H1 (cell line): Measurements from ENCODE around the gene SIAH3. TPM values are rescaled to one million over a fixed set of nuclear protein-coding genes. Genes with fewer than 3 reads are reported as not detected.

Experiments used
- CBX5 ChIP-seq: fragments of 300-800, 300-1000 bp; sonication (generic); IDR thresholded peaks from 2 replicates; pipeline ENCODE4 v1.7.1; 2016; ENCODE audit warnings: antibody characterized with exemption, low read length, low read depth
- CHD1 ChIP-seq: IDR thresholded peaks from 2 replicates; pipeline ENCODE4 v1.6.1; 2012; ENCODE audit warnings: low read depth, low read length, improper control_type of control experiment
- CTCF ChIP-seq, 3 experiments: IDR thresholded peaks; 1 replicate in 2 of 3; 2 replicates in 1 of 3; pipeline versions ENCODE4 v1.5.1 to v1.6.1; 2011; ENCODE audit warnings: low read length in 3 of 3, mild to moderate bottlenecking in 3 of 3, inconsistent platforms in 2 of 3, low read depth in 1 of 3, moderate library complexity in 1 of 3; ENCODE audit not compliant: insufficient read depth in 1 of 3; ENCODE audit errors: control extremely low read depth in 1 of 3
- FOSL1 ChIP-seq: IDR thresholded peaks from 2 replicates; pipeline ENCODE4 v1.6.1; 2011; ENCODE audit warnings: mild to moderate bottlenecking, low read depth, low read length, moderate library complexity; ENCODE audit not compliant: insufficient read depth
- polyA plus RNA-seq, 7 experiments: library from polyadenylated mRNA; depleted of rRNA in 3 of 7; stranded (reverse) in 5 of 7; unstranded in 2 of 7; fragments of >200 nt in 5 of 7; fragments of 200-250 nt in 2 of 7; gene quantifications; 1 replicate in 5 of 7; 2 replicates in 1 of 7; 4 replicates in 1 of 7; pipeline versions ENCODE4 v1.2.1 to v1.2.3, GENCODE V29; 2011 to 2013; ENCODE audit warnings: missing spikeins in 2 of 7, mixed read lengths in 2 of 7
- total RNA-seq: library from RNA; stranded (reverse); fragmentation: NEBNext Ultra II Directional; extraction: Animal tissue kit (Norgen Biotek cat#: 25700); gene quantifications from 2 replicates; pipeline ENCODE4 v1.2.1, GENCODE V29; 2021

The SIAH3 gene
- total and polyA plus RNA-seq, 2 of the 8 experiments (the other 6 are each of a cell fraction or from before 2014, with no cell fraction given) = 0.15 to 0.17 TPM

- no peak for TF ChIP-seq CTCF (IDR thresholded peaks at IDR 0.05; ENCODE audit: control extremely low read depth in 1 of 3, insufficient read depth in 1 of 3, low read depth in 1 of 3, low read length in 3 of 3)
- no peak for TF ChIP-seq CBX5
- TF ChIP-seq CHD1 = no peak
- TF ChIP-seq FOSL1 = no peak
Measured at GRCh38 chr13:45834411-45834994, 17.1 kb downstream of the SIAH3 start (continued).
